GM21447 (cell line): Measurements from ENCODE around the gene UNC80.
A peak's percentile ranks its signal among the peaks of the same experiment; 100 is the strongest.

ENCODE experiments used
- ATAC-seq: cut with Tn5 transposase; IDR thresholded peaks from one replicate; pipeline ENCODE4 v1.9.1; 2021; ENCODE audit not compliant: unreplicated experiment

Gene UNC80

GRCh38 chr2:209908511-209908910 is 136.9 kb downstream of the UNC80 start:
- ATAC-seq: no peak

- no peak for ATAC-seq
These were observed 139.9 kb downstream of the UNC80 start for GRCh38 chr2:209911486-209911885.

- ATAC-seq: no peak
These were observed 142.2 kb downstream of the UNC80 start for GRCh38 chr2:209913786-209914345.

GRCh38 chr2:209917154-209917771 is 145.6 kb downstream of the UNC80 start:
- ATAC-seq: no peak

- no peak for ATAC-seq
These were observed 146.6 kb downstream of the UNC80 start for GRCh38 chr2:209918251-209918650.

GRCh38 chr2:209922116-209922515 is 150.5 kb downstream of the UNC80 start:
- ATAC-seq: no peak

GRCh38 chr2:209929369-209929768 is 157.7 kb downstream of the UNC80 start:
- ATAC-seq: no peak

GRCh38 chr2:209933499-209934483 is 162.2 kb downstream of the UNC80 start:
- ATAC-seq: no peak

- no peak for ATAC-seq
These were observed 164.6 kb downstream of the UNC80 start for GRCh38 chr2:209936106-209936666.

GRCh38 chr2:209937893-209938292 is 166.3 kb downstream of the UNC80 start:
- ATAC-seq: no peak

- no peak for ATAC-seq
These were observed 167.3 kb downstream of the UNC80 start for GRCh38 chr2:209938906-209939305.

- no peak for ATAC-seq
These were observed 169.3 kb downstream of the UNC80 start for GRCh38 chr2:209940936-209941335.

- no peak for ATAC-seq
These were observed 170.8 kb downstream of the UNC80 start for GRCh38 chr2:209942426-209942825.

GRCh38 chr2:209942936-209943605 is 171.4 kb downstream of the UNC80 start:
- no peak for ATAC-seq

GRCh38 chr2:209943776-209944175 is 172.1 kb downstream of the UNC80 start:
- ATAC-seq: no peak

GRCh38 chr2:209946539-209946938 is 174.9 kb downstream of the UNC80 start:
- ATAC-seq: no peak

- no peak for ATAC-seq
These were observed 184.6 kb downstream of the UNC80 start for GRCh38 chr2:209956271-209956670.

GRCh38 chr2:209958016-209958415 is 186.4 kb downstream of the UNC80 start:
- ATAC-seq: no peak

- no peak for ATAC-seq
These were observed 188.4 kb downstream of the UNC80 start for GRCh38 chr2:209960045-209960444.

GRCh38 chr2:209960676-209961630 is 189.3 kb downstream of the UNC80 start:
- ATAC-seq: peak; percentile 89
